GM19328 (cell line): ENCODE results near the gene EVX2.

Source experiments
- ATAC-seq: cut with Tn5 transposase; IDR thresholded peaks from one replicate; pipeline ENCODE4 v1.9.1; 2021; ENCODE audit warnings: mild to moderate bottlenecking, moderate library complexity; ENCODE audit not compliant: unreplicated experiment

The EVX2 gene

GRCh38 chr2:176096986-176097819 lies 13.4 kb upstream of the EVX2 start:
- ATAC-seq: no peak

DNA sequence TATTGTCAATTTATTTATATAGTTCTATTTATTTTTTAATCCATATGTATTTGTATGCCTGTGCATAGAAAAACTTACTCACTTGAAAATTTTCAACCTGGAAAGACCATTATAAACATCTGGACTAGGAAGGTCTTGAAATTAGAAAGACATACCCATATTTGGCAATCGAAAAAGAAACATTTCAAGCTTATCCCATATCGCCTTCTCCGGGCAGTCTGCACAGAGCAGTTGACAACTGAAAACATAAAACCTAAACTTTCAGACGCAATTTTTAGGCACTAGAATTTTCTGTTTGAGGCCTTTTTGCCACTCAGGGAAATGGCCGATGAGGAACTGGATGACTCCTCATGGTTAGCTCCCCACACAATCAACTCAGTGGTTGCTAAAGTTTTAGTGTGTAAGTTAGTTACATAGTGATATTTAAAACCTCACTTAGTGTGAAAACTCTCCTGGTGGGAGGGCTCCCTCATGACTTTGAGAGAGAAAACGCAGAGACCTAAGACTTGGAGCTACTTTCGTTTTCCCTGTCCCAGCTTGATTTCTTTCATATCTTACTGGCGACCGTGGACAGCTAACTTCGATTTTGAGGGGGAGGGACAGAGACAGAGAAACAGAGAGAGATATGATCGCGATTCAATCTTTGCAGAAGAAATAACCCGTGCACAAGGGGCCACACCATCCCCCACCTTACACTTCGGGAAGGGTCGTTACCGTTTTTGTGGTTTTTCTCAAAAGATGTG lies 12.7 kb upstream of the EVX2 start:
- ATAC-seq: no peak

- no peak for ATAC-seq
Measured at GRCh38 chr2:176095421-176095820, 11.7 kb upstream of the EVX2 start.

DNA sequence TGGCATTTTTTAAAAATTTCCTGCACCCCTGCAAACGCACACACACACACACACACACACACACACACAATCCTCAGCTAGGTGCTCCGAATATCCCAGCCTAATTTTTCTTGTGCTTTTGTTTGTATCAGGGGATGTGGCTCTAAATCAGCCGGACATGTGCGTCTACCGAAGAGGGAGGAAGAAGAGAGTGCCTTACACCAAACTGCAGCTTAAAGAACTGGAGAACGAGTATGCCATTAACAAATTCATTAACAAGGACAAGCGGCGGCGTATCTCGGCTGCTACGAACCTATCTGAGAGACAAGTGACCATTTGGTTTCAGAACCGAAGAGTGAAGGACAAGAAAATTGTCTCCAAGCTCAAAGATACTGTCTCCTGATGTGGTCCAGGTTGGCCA lies 10.6 kb upstream of the EVX2 start:
- no peak for ATAC-seq

DNA sequence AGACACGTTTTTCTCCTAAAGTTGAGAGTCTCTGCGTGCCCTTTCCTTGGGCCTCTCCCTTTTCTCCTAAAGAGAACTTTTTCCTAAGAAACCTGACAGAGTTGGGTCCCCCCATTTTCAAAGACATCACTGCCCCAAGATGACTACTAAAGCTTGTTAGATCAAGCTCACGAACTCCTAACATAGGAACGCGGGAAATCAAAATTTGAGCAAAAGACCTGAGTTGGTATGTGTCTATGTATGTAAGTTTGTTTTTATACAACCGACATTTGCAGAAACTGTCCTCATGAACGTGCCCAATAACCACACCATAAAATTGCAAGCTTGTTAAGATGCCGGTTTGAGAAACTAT lies 10.1 kb upstream of the EVX2 start:
- ATAC-seq: no peak

GRCh38 chr2:176093145-176093897 lies 9.6 kb upstream of the EVX2 start:
- ATAC-seq: no peak

- no peak for ATAC-seq
Measured at GRCh38 chr2:176092270-176093144, 8.7 kb upstream of the EVX2 start, which contains the start of gene HOXD13. Gene HOXD13 (plus strand): TSS chr2:176092721. CDS start chr2:176092891, 170 bp downstream.

GRCh38 chr2:176091329-176092258 lies 7.8 kb upstream of the EVX2 start:
- ATAC-seq: no peak

- no peak for ATAC-seq
Measured at GRCh38 chr2:176090862-176091261, 7.1 kb upstream of the EVX2 start.

- ATAC-seq: no peak
Measured at GRCh38 chr2:176089843-176090395, 6.2 kb upstream of the EVX2 start.

DNA sequence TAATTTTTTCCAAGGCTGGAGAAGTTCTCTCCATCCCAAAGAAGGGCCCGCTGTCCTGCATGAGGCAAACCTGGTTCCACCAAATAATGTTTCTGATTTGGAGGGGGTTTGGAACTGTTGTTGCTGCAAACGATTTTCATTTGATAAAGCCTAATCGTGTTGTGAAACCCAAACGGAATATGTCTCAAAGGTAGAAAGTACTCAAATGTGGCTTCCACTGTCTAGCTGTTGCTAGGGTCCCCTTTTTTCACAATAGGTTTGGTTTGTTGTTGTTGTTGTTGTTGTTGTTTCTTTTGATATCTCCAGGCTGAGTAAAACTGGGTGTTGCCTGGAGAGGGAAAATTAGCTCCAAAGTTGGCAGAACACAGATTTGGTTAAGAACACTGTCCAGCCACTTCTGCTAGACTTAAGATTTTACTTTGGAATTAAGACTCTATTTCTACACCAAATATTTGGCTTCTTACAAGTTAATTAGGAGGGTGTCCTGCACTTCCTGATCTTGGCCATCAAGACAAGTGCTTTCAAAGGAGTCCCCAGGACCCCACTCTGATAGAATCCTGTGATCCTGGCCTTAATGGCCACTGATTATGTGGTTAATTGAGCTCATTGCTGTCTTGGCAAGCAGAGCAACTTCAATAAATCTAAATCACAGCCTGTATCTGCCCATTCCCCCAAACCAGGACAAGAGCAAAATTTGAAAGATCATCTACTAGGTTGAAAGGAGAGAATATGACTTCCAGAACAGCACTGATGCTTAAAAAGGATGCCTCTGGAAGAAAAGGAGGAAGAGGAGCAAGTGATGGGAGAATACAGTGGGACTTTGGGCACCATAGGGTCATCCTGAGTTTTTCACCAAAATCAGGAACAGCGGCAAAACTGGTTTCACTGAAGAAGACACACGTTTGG lies 5.4 kb upstream of the EVX2 start:
- ATAC-seq: no peak

DNA sequence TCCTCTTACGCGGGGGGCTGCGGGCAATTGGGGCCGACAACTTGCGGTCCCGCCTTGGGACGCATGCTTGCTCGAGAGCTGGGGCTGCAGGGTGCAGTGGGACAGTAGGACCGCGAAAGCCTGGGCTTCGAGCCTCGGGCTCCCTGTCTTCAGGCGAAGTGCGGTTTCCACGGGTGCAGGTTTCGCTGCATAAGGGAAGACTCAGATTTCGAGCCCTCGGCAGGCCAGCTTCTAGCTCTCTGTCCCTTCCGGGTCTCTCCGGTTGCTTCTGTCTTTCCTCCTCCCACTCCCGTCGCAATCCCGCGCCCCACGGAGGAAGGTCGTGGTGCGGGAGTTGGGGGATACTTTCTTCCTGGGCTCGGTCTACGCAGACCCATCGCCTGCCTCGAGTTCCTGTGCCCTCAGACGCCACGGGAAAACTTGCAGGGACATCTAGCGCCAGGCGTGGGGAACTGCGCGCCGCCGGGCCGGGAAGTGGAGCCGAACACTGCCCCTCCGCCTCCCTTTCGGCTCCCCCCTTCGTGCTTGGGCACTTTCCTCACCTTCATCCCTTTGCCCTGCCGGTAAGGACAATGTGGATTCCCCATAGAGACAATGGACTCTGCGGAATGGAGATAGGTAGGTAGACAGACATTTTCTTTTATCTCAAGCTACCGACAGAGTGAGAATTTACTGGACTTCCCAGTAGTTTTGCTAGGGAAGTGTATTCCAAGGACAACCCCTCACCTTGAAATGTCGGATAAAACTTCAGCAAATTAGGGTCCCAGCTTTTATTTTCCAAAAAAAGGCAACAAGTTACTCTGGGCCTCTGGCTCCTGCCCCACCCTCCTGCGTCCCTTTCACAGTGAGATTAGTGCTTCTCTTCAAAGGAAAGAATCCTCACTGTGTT lies 4.5 kb upstream of the EVX2 start:
- no peak for ATAC-seq

DNA sequence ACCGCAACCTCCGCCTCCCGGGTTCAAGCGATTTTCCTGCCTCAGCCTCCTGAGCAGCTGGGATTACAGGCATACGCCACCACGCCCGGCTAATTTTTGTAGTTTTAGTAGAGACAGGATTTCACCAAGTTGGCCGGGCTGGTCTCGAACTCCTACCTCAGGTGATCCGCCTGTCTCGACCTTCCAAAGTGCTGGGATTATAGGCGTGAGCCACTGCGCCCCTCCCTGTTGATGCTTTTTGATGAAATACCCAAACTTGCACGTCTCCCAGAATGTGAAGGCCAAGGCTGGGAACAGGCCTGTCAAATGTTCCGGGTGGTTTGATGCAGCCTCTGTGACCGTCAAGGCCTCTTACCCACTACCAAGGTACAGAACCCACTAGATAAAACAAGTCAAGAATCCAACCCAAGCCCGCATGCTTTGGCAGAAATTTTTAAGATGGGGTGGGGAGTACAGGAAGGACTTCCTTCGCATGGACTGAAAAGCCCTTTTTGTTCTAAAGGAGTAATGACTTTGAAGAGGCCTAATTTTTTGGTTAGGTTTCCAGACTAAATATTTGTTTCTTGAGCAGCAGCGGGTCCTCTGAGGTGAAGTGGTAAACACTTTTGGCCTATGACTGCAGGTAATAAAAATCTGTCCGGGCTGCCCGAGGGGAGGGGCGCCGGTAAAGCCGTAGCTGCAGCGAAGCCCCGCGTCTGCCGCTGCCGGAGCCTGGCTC lies 3.7 kb upstream of the EVX2 start:
- ATAC-seq: no peak

DNA sequence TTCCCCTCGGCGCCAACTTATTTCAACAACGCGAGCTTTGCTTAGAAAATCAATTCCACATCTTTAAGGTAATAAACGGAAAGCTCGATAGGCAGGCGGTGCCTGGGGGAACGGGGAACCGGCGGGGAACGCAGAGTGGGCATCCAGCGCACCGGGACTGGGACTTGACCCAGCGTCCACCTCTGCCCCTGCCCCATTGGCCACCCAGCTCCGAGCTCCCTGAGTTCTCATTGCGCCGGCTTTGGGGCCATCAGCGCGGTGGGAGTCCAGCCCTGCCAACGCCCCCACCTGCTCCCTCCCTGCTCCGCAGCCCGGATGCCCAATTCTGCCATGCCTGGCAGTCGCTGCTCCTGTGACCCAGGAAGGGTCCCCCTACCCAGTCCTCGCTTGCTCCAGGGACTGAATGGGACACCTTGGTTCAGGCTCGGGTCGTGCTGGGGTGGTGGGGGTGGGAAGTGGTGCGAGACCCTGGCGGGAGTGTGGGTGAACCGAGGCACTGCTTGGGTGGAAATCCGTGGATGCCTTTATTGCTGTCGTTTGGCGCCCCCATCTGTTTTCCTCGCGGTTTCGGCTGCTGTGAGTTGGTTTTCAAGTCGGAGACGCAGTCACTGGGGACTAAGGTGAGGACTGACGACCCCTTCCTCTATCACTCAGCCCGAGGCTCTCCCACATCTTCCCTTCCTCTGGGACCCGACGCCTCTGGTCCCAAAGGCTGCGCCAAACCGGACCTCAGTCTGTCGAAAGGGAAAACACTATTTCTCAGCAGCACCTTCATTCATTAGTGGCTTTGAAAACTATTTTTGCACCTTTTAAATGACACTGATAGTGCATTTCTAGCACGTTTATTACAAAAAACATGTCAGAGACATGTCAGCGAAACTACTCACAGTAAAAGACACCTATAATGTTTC lies 2.4 kb upstream of the EVX2 start:
- no peak for ATAC-seq

GRCh38 chr2:176085120-176085788 lies 1.5 kb upstream of the EVX2 start:
- no peak for ATAC-seq
